C4-2B (cell line): ENCODE measurements around the gene EPB41.

Experiments
- CTCF ChIP-seq: fragments of 450-650 bp; conservative IDR thresholded peaks from 2 replicates; pipeline ENCODE4 v1.5.1; 2017; ENCODE audit warnings: mild to moderate bottlenecking
- ZFX ChIP-seq: fragments of 450-650 bp; IDR thresholded peaks from 2 replicates; pipeline ENCODE4 v1.6.1; 2017

DNA sequence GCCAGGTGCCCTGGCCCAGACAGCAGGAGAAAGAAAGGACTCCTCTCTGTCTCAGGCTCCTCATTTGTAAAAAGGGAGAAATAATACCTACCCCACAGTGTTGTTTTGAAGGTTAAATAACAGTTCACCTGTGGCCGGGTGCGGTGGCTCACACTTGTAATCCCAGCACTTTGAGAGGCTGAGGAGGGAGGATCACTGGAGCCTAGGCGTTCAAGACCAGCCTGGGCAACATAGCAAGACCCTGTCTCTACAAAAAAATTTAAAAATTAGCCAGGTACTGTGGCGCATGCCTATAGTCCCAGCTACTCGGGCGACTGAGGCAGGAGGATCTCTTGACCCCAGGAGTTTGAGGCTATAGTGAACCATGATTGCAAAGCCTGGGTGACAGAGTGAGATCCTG, 211.8 kb downstream of the EPB41 start:
- TF ChIP-seq CTCF (no peak), ZFX (no peak)
